GM19025 (cell line): ENCODE results near the gene PPP4R2.

ENCODE experiments used
- ATAC-seq: cut with Tn5 transposase; IDR thresholded peaks from one replicate; pipeline ENCODE4 v1.9.1; 2021; ENCODE audit warnings: mild to moderate bottlenecking, low read depth, moderate library complexity; ENCODE audit not compliant: unreplicated experiment

Gene PPP4R2

GRCh38 chr3:73021301-73021835 lies 24.8 kb downstream of the PPP4R2 start:
- ATAC-seq, result no peak

GRCh38 chr3:73024836-73025235 lies 28.2 kb downstream of the PPP4R2 start:
- no peak for ATAC-seq

GRCh38 chr3:73026111-73026759 lies 29.6 kb downstream of the PPP4R2 start:
- ATAC-seq, result no peak

GRCh38 chr3:73026760-73027113 lies 30.1 kb downstream of the PPP4R2 start:
- ATAC-seq, result no peak

GRCh38 chr3:73028803-73029202 lies 32.2 kb downstream of the PPP4R2 start:
- no peak for ATAC-seq

- no peak for ATAC-seq
These were observed 32.7 kb downstream of the PPP4R2 start for GRCh38 chr3:73029321-73029796.

GRCh38 chr3:73030073-73030597 lies 33.5 kb downstream of the PPP4R2 start:
- no peak for ATAC-seq

GRCh38 chr3:73031573-73032103 lies 35.0 kb downstream of the PPP4R2 start:
- ATAC-seq, result no peak

- ATAC-seq, result no peak
These were observed 40.3 kb downstream of the PPP4R2 start for GRCh38 chr3:73036694-73037591.

GRCh38 chr3:73041537-73041936 lies 44.9 kb downstream of the PPP4R2 start:
- ATAC-seq, result no peak

GRCh38 chr3:73043414-73043813 lies 46.8 kb downstream of the PPP4R2 start:
- no peak for ATAC-seq

- ATAC-seq, result no peak
These were observed 48.8 kb downstream of the PPP4R2 start for GRCh38 chr3:73045391-73045790.

GRCh38 chr3:73046195-73046594 lies 49.6 kb downstream of the PPP4R2 start:
- ATAC-seq, result no peak

- no peak for ATAC-seq
These were observed 52.7 kb downstream of the PPP4R2 start for GRCh38 chr3:73049319-73049718.

GRCh38 chr3:73052857-73053256 lies 56.2 kb downstream of the PPP4R2 start:
- ATAC-seq, result no peak

GRCh38 chr3:73055583-73055982 lies 59.0 kb downstream of the PPP4R2 start:
- ATAC-seq, result no peak

- ATAC-seq, result no peak
These were observed 59.6 kb downstream of the PPP4R2 start for GRCh38 chr3:73056014-73056844.

GRCh38 chr3:73056845-73057150 lies 60.2 kb downstream of the PPP4R2 start:
- ATAC-seq, result no peak

GRCh38 chr3:73060302-73060723 lies 63.7 kb downstream of the PPP4R2 start:
- ATAC-seq, result no peak

GRCh38 chr3:73061416-73061815 lies 64.8 kb downstream of the PPP4R2 start, which contains the start of gene EBLN2:
EBLN2 (plus strand) TSS chr3:73061659; CDS start chr3:73062082, 423 bp downstream.
- ATAC-seq, result no peak
